VCaP (cell line): ENCODE data around the gene RNASEH2B.
A peak's percentile ranks its signal among the peaks of the same experiment; 100 is the strongest.

Source experiments
- H3K27ac ChIP-seq: fragments of 450-650 bp; 2 replicates; pipeline ENCODE4 v1.5.1; 2017
- TF ChIP-seq, protein P1 (sequence below): fragments of 450-650 bp; conservative IDR thresholded peaks from 2 replicates; pipeline ENCODE4 v1.5.1; 2017; ENCODE audit warnings: mild to moderate bottlenecking, moderate library complexity

Gene RNASEH2B

DNA sequence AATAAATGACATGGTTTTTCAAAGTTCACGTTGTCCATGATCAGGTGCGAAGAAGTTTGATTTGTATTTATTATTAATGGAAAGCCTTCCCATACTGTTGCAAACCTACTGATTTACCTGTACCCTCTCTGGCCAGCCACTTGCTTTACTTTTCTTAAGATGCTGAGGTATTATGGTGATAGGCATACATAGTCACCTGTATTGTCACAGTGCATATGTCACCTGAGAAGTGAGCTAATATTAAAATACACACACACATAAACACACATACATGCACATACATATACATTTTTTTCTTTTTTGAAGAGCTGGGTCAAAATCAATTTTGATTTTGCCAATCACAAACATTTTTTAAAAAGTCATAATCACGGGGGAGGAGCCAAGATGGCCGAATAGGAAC lies 72.1 kb downstream of the RNASEH2B start:
- TF ChIP-seq, protein P1, sequence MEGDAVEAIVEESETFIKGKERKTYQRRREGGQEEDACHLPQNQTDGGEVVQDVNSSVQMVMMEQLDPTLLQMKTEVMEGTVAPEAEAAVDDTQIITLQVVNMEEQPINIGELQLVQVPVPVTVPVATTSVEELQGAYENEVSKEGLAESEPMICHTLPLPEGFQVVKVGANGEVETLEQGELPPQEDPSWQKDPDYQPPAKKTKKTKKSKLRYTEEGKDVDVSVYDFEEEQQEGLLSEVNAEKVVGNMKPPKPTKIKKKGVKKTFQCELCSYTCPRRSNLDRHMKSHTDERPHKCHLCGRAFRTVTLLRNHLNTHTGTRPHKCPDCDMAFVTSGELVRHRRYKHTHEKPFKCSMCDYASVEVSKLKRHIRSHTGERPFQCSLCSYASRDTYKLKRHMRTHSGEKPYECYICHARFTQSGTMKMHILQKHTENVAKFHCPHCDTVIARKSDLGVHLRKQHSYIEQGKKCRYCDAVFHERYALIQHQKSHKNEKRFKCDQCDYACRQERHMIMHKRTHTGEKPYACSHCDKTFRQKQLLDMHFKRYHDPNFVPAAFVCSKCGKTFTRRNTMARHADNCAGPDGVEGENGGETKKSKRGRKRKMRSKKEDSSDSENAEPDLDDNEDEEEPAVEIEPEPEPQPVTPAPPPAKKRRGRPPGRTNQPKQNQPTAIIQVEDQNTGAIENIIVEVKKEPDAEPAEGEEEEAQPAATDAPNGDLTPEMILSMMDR, result no peak
- H3K27ac ChIP-seq, result no peak overlapping the region

DNA sequence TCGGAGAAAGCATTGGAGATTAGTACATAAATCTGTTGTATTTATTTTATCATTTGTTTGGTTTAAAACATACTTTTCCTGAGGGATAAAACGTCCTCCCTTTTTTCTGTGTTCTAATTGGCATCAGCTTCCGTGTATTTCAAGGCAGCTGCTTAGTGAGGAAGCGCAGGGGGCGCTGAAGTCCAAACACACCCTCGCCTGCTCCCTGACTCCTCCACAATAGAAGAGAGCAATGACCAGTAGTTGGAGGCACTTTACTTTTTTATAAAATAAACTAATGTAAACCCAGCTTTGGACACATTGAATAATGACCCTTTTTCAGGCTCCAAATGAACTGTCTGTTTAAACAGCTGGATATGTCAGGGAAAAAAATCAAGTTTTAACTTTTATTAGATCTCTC lies 79.9 kb downstream of the RNASEH2B start:
- H3K27ac ChIP-seq, result no peak overlapping the region

DNA sequence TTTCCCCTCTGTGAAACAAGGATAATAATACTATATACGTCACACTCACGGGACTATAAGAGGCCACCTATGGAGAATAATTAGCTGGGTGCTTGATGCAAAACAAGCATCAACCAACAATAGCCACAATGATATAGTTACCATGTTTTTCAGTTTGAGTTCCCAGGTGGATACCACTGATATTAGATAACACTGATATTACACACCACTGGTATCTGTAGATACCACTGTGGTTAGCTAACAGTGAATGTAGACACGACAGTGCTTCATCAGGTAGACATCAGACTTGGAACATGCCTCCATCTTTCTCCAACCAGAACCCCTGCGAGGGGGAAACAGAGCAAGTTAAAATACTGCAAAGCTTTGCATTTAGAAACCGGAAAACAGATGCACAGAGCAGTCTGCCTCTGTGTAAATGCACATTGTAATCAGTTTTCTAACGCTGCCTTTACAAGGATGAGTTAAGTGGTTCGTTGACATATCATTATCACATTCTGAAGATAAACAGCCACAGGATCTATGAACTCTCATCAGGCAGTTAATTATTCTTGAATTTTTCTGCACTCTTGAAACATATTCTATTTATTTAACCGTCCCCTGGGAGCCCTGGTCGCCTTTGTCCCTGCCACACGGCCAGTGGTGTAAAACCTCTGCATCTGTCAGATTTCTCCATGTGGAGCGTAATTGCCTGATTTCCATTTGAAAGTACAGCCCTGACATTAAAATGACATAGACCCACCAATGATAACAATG lies 80.7 kb downstream of the RNASEH2B start:
- no peak overlapping the region for H3K27ac ChIP-seq
- TF ChIP-seq, protein P1, result no peak

More for the DNA sequence above, 79.9 kb downstream of the RNASEH2B start:
- TF ChIP-seq, protein P1, result 0 out of 2 replicates have a peak, but pooled peaks have one; percentile 10

DNA sequence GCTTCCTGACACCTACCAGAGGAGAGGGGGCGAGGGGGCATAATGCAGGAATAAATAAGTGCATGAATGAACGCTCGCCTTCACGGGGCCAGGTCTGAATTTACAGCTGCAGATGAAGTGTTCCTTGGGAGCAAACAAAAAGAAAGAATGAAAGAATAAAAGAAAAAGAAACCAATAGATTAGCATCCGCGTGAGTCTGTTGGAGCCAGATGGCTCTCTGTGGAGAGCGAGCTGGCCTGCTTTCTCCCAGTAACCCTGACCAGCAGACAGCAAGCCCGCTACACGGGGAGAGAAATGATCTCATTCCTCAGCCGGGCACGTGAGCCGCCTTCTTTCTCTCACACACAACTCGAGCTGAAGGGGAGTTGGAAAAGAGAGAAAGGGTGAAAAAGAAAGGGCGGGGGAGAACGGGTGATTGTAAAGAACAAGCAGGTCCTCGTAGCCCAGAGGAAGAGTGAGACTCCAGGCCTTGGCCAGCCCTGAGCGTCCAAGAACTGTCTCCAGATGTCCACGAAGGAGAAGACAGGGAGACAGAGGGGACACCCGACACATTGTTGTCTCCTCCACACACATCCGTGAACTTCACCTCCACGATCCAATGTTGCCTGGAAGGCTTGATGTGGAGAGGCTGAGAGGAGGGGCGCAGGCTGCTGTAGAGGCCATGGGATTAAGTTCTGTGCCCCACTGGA lies 81.4 kb downstream of the RNASEH2B start:
- no peak overlapping the region for H3K27ac ChIP-seq
- TF ChIP-seq, protein P1, result no peak

DNA sequence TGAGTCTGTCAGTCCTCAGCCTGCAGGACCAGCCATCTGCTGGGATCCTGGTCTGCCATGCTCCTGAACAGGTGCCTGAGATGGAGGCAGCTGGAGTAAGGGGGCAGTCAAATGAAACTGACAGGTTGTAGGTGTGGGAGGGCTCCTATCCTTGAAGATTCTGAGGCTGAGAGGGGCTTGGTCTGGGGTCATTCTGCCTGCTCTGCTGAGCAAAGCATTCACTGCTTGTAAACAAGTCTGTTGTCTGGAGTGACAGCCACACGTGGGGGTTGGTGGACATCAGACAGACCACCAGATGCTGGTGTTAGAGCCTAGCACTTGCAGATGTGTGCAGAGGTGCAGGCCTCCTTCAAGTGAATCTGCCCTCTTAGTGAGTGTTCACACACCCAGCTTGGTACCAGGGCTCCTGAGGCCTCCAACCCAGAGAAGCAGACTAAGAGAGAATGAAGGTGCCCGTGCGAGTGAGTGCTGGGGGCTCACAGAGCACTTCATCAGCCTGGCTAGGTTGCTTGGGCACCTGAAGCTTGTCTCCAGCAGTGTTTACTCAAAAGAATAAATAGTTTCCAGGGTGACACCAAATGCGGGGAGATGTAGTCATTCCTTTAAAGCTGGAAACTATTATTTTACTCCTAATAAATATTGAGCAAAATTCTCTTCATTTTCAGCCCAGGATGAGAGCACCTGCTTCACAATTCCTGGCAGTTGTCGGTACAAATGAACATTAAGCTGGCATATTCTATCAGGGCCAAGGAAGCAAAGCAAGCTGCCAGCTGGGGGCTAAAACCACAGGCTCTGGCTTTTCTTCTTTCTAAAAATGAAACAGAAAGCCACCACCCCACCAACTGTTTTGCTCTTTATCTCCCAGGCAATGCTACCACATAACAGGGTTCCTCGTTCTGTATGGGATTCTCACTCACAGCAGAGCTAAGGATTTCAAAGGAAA lies 82.3 kb downstream of the RNASEH2B start:
- TF ChIP-seq, protein P1, result no peak
- no peak overlapping the region for H3K27ac ChIP-seq

DNA sequence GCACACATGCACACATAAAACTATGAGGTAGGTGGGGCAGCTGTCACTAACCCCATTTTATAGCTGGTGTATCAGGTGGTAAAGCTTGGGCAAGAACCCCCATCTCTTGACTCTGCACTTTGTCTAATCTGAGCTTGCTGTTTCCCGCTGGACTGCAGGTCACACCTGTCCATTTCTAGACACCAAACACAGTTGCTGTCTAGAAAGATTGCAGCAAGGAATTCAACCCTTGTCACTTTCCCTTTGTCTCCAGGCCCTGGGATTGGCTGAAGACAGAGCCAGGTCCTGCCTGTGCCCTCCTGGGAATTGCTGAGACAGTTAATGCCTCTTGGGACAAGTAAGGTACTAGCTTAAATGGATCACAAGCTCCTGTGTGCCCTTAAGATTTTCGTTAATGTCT lies 83.8 kb downstream of the RNASEH2B start:
- H3K27ac ChIP-seq, result no peak overlapping the region
- TF ChIP-seq, protein P1, result no peak

DNA sequence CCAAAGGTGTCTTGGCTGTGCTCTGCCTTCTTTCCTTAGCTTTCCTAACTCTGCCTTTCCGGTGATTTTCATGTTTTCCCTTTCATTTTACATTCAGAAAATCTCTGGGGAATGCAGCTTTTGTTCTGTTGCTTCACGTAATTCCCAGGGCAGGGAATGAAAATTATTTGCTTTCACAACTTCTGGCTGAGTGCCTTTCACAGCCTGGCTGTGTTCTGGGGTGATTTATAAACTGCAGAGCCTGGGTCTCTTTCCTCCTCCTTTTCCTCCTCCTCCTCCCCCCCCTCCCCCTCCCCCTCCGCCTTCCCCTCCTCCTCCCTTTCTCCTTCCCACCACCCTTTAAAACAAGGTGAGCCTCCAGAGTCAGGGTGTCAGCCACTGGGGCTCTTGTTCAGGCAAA lies 84.3 kb downstream of the RNASEH2B start:
- TF ChIP-seq, protein P1, result no peak
- no peak overlapping the region for H3K27ac ChIP-seq
